Occipital lobe (tissue), 2 donors: ENCODE measurements around the gene MLLT1. TPM values are rescaled to one million over a fixed set of nuclear protein-coding genes. Genes with fewer than 3 reads are reported as not detected.

ENCODE experiments used
- DNase-seq: peaks from one replicate; lab custom pipeline; 2025; lab: John Stamatoyannopoulos, UW
- total RNA-seq: library from RNA; depleted of rRNA; stranded (reverse); fragments of >200 nt; gene quantifications from one replicate; pipeline ENCODE4 v1.2.3, GENCODE V29; 2014

Gene MLLT1
- total RNA-seq, 1 donor from 2014 or later: 8.6 TPM

GRCh38 chr19:6236310-6237291, 43.2 kb downstream of the MLLT1 start:
- no peak for DNase-seq

GRCh38 chr19:6235031-6235951, 44.5 kb downstream of the MLLT1 start:
- DNase-seq: no peak

- no peak for DNase-seq
These were observed 45.2 kb downstream of the MLLT1 start for GRCh38 chr19:6234527-6234926.

- no peak for DNase-seq
These were observed 45.8 kb downstream of the MLLT1 start for GRCh38 chr19:6233827-6234511.

- no peak for DNase-seq
These were observed 46.5 kb downstream of the MLLT1 start for GRCh38 chr19:6233056-6233826.

GRCh38 chr19:6232601-6233055, 47.1 kb downstream of the MLLT1 start:
- DNase-seq: no peak

GRCh38 chr19:6230991-6231448, 48.8 kb downstream of the MLLT1 start:
- DNase-seq: no peak

- no peak for DNase-seq
These were observed 49.6 kb downstream of the MLLT1 start for GRCh38 chr19:6229951-6230712.

GRCh38 chr19:6229216-6229913, 50.4 kb downstream of the MLLT1 start:
- no peak for DNase-seq

GRCh38 chr19:6228551-6229215, 51.1 kb downstream of the MLLT1 start:
- no peak for DNase-seq

- no peak for DNase-seq
These were observed 51.8 kb downstream of the MLLT1 start for GRCh38 chr19:6227936-6228325.

- DNase-seq: no peak
These were observed 52.4 kb downstream of the MLLT1 start for GRCh38 chr19:6227156-6227935.

- no peak for DNase-seq
These were observed 53.2 kb downstream of the MLLT1 start for GRCh38 chr19:6226444-6227155.

- no peak for DNase-seq
These were observed 53.8 kb downstream of the MLLT1 start for GRCh38 chr19:6226012-6226411.

GRCh38 chr19:6225232-6225865, 54.4 kb downstream of the MLLT1 start:
- no peak for DNase-seq

GRCh38 chr19:6224308-6224675, 55.5 kb downstream of the MLLT1 start:
- DNase-seq: no peak
